Left lung (tissue), 10 donors: ENCODE measurements around the gene RABL3. TPM values are rescaled to one million over a fixed set of nuclear protein-coding genes. Genes with fewer than 3 reads are reported as not detected.

Source experiments
- ATAC-seq: fragments of 200-7000 bp; cut with Tn5 transposase; one replicate; pipeline ENCODE4 v1.9.1; 2020; ENCODE audit warnings: moderate library complexity
- DNase-seq, 4 donors: peaks; one replicate each; pipeline ENCODE4 v3.0.0-alpha.2; 2013 to 2020
- H3K27ac ChIP-seq, 2 donors: fragments of 200-600 bp; sonication (generic) in 1 of 2; one replicate each; pipeline versions ENCODE4 v1.5.0 to v1.8.0; 2020 to 2021
- H3K27me3 ChIP-seq, 2 donors: fragments of 200-600 bp; sonication (generic) in 1 of 2; one replicate each; pipeline versions ENCODE4 v1.5.0 to v1.8.0; 2020 to 2021
- H3K36me3 ChIP-seq, 2 donors: fragments of 200-600 bp; sonication (generic) in 1 of 2; one replicate each; pipeline versions ENCODE4 v1.5.0 to v1.8.0; 2020 to 2021
- H3K4me1 ChIP-seq, 2 donors: fragments of 200-600 bp; one replicate each; pipeline ENCODE4 v1.8.0; 2021
- H3K4me3 ChIP-seq, 2 donors: fragments of 200-600 bp; sonication (generic) in 1 of 2; one replicate each; pipeline versions ENCODE4 v1.5.0 to v1.8.0; 2020 to 2021; ENCODE audit warnings: mild to moderate bottlenecking in 1 of 2
- H3K9me3 ChIP-seq, 2 donors: fragments of 200-600 bp; sonication (generic) in 1 of 2; one replicate each; pipeline versions ENCODE4 v1.5.0 to v1.8.0; 2020 to 2021
- intact Hi-C, 2 donors: fragments of 100-400 bp; cut with DNase I; formaldehyde crosslinking; loops; one replicate each; pipeline versions ENCODE4 v1.11.2 to v1.14.2; 2022
- polyA plus RNA-seq, 6 donors: library from polyadenylated mRNA; unstranded; fragments of 120-200 nt; gene quantifications; one replicate each; pipeline ENCODE4 v1.2.1, GENCODE V29; 2013; ENCODE audit not compliant: insufficient read length in 6 of 6
- total RNA-seq, 2 donors: library from RNA; stranded (reverse); fragmentation: NEBNext Ultra II Directional; extraction: Animal tissue kit (Norgen Biotek cat#: 25700); gene quantifications; one replicate each; pipeline ENCODE4 v1.2.1, GENCODE V29; 2021
- TF ChIP-seq, protein P1 (sequence below), 2 donors: fragments of 200-600 bp; sonication (generic) in 1 of 2; IDR thresholded peaks; one replicate each; pipeline versions ENCODE4 v1.5.0 to v1.8.0; 2021; ENCODE audit warnings: antibody characterized with exemption in 2 of 2
- donor health status: DM: no; HTN: yes; CAD: no.
- donor health status: DM: no; HTN: no; CAD: no.

Gene RABL3
- total and polyA plus RNA-seq, 8 donors: 19.0 to 29.2 (median 24.1) TPM

DNA sequence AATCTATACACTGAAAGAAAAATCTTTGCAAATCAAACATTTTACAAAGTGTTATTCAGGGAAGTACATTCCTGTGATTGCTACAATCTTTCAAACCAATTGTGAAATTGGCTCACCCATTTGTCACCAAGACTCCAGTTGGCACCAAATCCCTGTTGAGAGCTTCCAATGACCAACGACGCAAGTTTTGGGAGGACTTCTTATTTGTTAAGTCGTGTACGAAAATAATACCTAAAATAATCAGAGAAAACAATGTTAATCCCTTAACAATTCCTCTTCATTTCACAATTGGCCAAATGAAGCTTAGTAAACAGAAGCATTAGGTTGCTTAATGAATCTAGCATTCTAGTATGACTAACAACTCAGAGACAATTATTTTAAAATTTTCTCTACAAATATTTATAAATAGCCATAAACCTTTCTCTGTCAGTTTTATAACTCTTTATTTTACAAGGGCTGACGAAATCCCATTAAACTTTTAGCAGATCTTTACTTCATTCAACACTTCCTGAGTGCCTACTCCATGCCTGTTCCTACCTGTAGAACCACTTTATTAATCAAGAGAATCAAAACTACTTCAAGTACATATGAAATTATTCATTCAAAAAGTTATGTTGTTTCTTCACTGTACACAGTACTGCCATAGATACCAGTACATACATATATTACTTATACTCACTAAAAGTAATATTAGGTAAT is 36.3 kb downstream of the RABL3 start:
- ATAC-seq (peak; percentile 67), DNase-seq (peak in 1 of 4 donors; percentile 3)
- no peaks in the 10 kb centered on the region for H3K27me3 ChIP-seq
- intact Hi-C loops: no loop called here
- H3K9me3 ChIP-seq: peaks cover 0 to 9% of the 10 kb centered on the region in 2 donors
- TF ChIP-seq, protein P1, sequence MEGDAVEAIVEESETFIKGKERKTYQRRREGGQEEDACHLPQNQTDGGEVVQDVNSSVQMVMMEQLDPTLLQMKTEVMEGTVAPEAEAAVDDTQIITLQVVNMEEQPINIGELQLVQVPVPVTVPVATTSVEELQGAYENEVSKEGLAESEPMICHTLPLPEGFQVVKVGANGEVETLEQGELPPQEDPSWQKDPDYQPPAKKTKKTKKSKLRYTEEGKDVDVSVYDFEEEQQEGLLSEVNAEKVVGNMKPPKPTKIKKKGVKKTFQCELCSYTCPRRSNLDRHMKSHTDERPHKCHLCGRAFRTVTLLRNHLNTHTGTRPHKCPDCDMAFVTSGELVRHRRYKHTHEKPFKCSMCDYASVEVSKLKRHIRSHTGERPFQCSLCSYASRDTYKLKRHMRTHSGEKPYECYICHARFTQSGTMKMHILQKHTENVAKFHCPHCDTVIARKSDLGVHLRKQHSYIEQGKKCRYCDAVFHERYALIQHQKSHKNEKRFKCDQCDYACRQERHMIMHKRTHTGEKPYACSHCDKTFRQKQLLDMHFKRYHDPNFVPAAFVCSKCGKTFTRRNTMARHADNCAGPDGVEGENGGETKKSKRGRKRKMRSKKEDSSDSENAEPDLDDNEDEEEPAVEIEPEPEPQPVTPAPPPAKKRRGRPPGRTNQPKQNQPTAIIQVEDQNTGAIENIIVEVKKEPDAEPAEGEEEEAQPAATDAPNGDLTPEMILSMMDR (IDR thresholded peaks at IDR 0.05): no peak
- no peaks in the 10 kb centered on the region for H3K4me1 ChIP-seq
- peak overlapping the region in 1 of 2 donors; percentile 8 for H3K27ac ChIP-seq
- peaks cover 0 to 40% of the 10 kb centered on the region in 2 donors for H3K36me3 ChIP-seq
- H3K4me3 ChIP-seq: no peak overlapping the region

- ATAC-seq (no peak), DNase-seq (no peak)
- Histone ChIP-seq H3K36me3 (peaks cover 0 to 32% of the 10 kb centered on the region in 2 donors), H3K9me3 (peaks cover 0 to 9% of the 10 kb centered on the region in 2 donors), H3K4me1 (no peaks in the 10 kb centered on the region), H3K27ac (no peak overlapping the region), H3K4me3 (no peak overlapping the region), H3K27me3 (no peaks in the 10 kb centered on the region)
- intact Hi-C loops: no loop called here
- TF ChIP-seq, protein P1 (IDR thresholded peaks at IDR 0.05): no peak
Measured at GRCh38 chr3:120699333-120699732, 43.0 kb downstream of the RABL3 start.

DNA sequence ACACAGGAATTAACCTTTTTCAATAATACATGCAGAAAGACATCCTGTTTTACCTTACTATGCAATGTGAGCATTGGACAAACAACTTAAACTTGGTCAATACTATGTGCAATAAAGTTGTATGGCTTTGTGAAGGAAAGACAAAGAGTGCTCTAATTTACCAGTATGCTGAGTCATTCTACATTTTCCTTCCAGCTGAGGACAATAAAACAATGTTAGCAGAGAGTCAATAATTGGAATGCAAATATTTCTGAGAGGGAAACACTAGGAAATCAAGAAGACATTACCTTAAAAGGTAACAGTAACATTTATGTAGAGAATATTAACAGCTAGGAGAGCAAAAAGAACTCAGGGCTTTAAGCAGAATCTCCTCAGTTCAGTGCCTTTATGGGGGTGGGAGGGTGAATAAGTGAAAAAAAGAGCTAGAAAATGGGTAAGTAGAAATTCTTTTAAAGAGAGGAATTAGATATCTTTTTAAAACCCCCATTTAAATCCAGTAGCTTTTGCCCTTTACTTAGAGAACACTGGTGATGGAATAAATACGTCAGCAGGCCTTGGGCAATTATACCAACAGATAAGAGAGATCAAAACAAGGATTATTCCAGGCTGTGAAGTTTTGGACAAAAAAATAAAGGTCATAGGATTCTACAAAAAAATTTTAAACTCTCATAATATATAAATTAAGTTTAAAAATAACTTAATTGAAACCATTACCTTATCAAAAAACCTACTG is 48.7 kb downstream of the RABL3 start:
- Histone ChIP-seq H3K4me3 (no peak overlapping the region), H3K27ac (no peak overlapping the region), H3K36me3 (peaks cover 0 to 22% of the 10 kb centered on the region in 2 donors), H3K27me3 (no peaks in the 10 kb centered on the region), H3K9me3 (no peaks in the 10 kb centered on the region), H3K4me1 (no peaks in the 10 kb centered on the region)
- peak; percentile 49 for ATAC-seq
- DNase-seq: no peak
- TF ChIP-seq, protein P1 (IDR thresholded peaks at IDR 0.05): no peak
- intact Hi-C loops: no loop called here

DNA sequence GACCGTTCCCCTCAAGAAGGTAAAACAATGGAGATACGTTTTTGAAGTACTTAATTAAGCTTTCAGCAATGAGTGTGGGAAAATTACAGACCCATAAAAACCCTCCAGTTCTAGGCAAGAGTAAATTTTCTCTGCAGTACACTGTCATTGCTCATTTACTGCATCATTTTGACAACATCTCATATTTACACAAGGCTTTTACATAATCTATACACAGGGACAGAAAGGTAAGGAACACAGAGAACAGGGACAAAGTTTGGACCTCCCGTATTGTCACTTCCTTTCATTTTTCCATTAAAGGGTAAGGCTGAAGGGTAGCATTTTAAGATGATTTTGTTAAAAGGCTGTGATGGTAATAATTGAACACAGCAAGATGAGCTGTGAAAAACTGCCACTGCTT is 52.9 kb downstream of the RABL3 start:
- Histone ChIP-seq H3K9me3 (no peaks in the 10 kb centered on the region), H3K4me1 (no peaks in the 10 kb centered on the region), H3K27me3 (no peaks in the 10 kb centered on the region), H3K27ac (no peak overlapping the region), H3K36me3 (peaks cover 0 to 10% of the 10 kb centered on the region in 2 donors), H3K4me3 (no peak overlapping the region)
- ATAC-seq (no peak), DNase-seq (no peak)
- intact Hi-C loops: no loop called here
- TF ChIP-seq, protein P1 (IDR thresholded peaks at IDR 0.05): no peak

GRCh38 chr3:120688121-120688520 is 54.2 kb downstream of the RABL3 start:
- no peak overlapping the region for H3K27ac ChIP-seq
- TF ChIP-seq, protein P1 (IDR thresholded peaks at IDR 0.05): no peak
- ATAC-seq (peak; percentile 47), DNase-seq (no peak)
- H3K4me1 ChIP-seq: no peaks in the 10 kb centered on the region
- H3K9me3 ChIP-seq: no peaks in the 10 kb centered on the region
- intact Hi-C loops: no loop called here
- peaks cover 0 to 10% of the 10 kb centered on the region in 2 donors for H3K36me3 ChIP-seq
- no peaks in the 10 kb centered on the region for H3K27me3 ChIP-seq
- H3K4me3 ChIP-seq: no peak overlapping the region
